ENCODE data around the gene POLR1D. TPM values are rescaled to one million over a fixed set of nuclear protein-coding genes. Genes with fewer than 3 reads are reported as not detected.

POLR1D gene, protein sequence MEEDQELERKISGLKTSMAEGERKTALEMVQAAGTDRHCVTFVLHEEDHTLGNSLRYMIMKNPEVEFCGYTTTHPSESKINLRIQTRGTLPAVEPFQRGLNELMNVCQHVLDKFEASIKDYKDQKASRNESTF
- total RNA-seq (2014; rRNA removed; shearing (Covaris generic)) = 51.1 and 53.0 TPM in 2 replicates
- polyA plus RNA-seq (2016; fragmentation: Nextera tagmentation; extraction: Ambion mirVana) = 60.2 and 66.8 TPM in 2 replicates

DNA sequence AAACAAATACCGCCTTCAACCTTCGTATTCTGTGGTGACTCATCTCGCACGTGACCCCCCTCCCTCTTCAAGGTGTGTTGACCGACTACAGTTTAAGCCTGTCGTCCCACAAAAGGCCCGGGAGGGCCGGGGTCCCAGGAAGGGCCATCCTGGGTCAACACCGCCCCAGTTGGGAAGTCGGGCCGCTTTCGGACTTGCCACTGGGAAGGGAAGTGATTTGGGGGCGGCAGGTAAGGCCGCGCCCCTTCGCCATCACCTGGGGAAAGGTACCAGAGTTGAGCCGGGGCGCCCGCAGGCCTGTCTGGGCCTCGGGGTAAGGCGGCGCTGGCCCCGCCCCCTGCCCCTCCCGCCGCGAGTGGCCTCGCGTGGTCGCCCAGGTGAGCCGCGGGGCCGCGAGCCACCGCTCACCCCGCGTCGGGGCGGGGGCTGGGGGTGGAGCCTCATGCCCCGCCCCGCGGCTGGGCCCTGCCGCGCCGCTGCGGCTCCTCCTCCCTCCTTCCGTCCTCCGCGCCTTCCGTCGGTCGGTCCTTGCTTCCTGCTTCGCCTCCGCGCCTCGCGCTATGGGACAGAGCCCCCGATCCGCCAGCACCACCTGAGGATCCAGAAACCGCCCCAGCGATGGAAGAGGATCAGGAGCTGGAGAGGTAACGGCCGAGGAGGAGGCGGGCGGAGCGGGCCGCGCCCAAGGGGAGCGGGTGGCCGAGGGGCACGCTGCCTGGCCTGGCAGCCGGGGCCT lies at the start of gene POLR1D:
TSS of gene POLR1D (plus strand) at position 527 of the 736 bp plus-strand sequence. CDS start at position 619, 92 bp downstream.
- in situ Hi-C loops (cut with MboI) = no loop called here
- no peak for TF ChIP-seq EZH2phosphoT487 (IDR thresholded peaks at IDR 0.05; ENCODE audit: insufficient read depth, low read depth)
- no peak for TF ChIP-seq EZH2 (IDR thresholded peaks at IDR 0.05; ENCODE audit: insufficient read depth, poor library complexity, severe bottlenecking)
- Histone ChIP-seq H3K9me2 (ENCODE audit: insufficient read depth) (no peaks in the 10 kb centered on the region), H3K27me3 (replicated peaks; ENCODE audit: insufficient read depth) (no peaks in the 10 kb centered on the region), H3K9me3 (ENCODE audit: low read depth) (no peaks in the 10 kb centered on the region), H3K4me3 (peak within 1 kb of the TSS; percentile 93), H3F3A (ENCODE audit: insufficient read depth) (peaks cover 15% of the 10 kb centered on the region), H3K9ac (peak within 1 kb of the TSS; percentile 90), H2AFZ (peak within 1 kb of the TSS; percentile 97), H3K4me2 (ENCODE audit: unreplicated experiment) (peak within 1 kb of the TSS; percentile 98), H3K36me3 (ENCODE audit: low read depth) (peaks cover 7% of the 10 kb centered on the region; the same call in 1 of the 2 replicates), H3K79me2 (ENCODE audit: insufficient read depth) (peaks cover 79% of the 10 kb centered on the region), H4K20me1 (ENCODE audit: insufficient read depth) (no peaks in the 10 kb centered on the region), H3K4me1 (ENCODE audit: insufficient read depth) (peaks cover 18% of the 10 kb centered on the region), H3K27ac (peak within 1 kb of the TSS; percentile 63)
- 1 to 3% methylated on average over 48 to 53 of the region's 71 CpGs for WGBS, 2 experiments (ENCODE audit: low coverage in 1 of 2, low lambda C conversion rate in 2 of 2, missing lambda C conversion rate in 2 of 2)
- DNase-seq = peak; percentile 88

DNA sequence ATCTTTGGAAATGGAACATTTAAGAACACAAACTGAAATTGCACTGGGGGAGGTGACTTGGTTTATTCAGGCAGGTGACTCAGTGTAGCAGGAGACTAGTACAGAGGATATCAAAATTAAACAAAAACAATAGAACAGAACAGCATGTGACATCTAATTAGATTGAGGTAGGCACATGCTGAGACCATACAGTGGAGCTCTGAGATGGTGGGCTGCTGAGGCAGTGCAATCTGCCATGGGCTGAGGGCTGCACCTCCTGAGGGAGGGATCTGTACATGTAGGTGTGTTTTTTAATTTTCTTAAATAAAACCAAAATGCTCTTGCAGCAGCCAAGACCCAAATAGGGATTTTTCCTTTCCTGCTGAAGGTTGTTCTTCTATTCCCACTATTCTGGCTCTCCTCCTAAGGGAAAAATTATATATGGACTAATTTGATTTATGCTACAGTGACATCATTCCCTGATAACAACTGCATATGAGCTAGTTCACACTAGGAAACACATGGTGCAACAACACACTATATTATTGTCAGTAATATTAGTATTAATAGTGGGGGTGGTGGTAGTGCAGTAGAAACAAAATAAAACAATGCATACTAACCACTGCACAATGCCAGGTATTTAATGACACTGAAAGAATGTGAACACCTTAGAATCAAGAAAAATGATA lies 49.3 kb upstream of the POLR1D start:
- H3K4me1 ChIP-seq (ENCODE audit: insufficient read depth) = no peaks in the 10 kb centered on the region
- H4K20me1 ChIP-seq (ENCODE audit: insufficient read depth) = no peaks in the 10 kb centered on the region
- H3K79me2 ChIP-seq (ENCODE audit: insufficient read depth) = no peaks in the 10 kb centered on the region
- TF ChIP-seq EZH2phosphoT487 (IDR thresholded peaks at IDR 0.05; ENCODE audit: insufficient read depth, low read depth) = no peak
- H3K9me3 ChIP-seq (ENCODE audit: low read depth) = no peaks in the 10 kb centered on the region
- H2AFZ ChIP-seq = no peak overlapping the region
- no peaks in the 10 kb centered on the region for H3F3A ChIP-seq (ENCODE audit: insufficient read depth)
- no peak overlapping the region for H3K27ac ChIP-seq
- no peak overlapping the region for H3K4me3 ChIP-seq
- no peak overlapping the region for H3K4me2 ChIP-seq (ENCODE audit: unreplicated experiment)
- no peak for DNase-seq
- peaks cover 7% of the 10 kb centered on the region; the same call in 1 of the 2 replicates for H3K36me3 ChIP-seq (ENCODE audit: low read depth)
- H3K9me2 ChIP-seq (ENCODE audit: insufficient read depth) = no peaks in the 10 kb centered on the region
- in situ Hi-C loops (cut with MboI) = no loop called here
- no peaks in the 10 kb centered on the region for H3K27me3 ChIP-seq (replicated peaks; ENCODE audit: insufficient read depth)
- no peak overlapping the region for H3K9ac ChIP-seq

DNA sequence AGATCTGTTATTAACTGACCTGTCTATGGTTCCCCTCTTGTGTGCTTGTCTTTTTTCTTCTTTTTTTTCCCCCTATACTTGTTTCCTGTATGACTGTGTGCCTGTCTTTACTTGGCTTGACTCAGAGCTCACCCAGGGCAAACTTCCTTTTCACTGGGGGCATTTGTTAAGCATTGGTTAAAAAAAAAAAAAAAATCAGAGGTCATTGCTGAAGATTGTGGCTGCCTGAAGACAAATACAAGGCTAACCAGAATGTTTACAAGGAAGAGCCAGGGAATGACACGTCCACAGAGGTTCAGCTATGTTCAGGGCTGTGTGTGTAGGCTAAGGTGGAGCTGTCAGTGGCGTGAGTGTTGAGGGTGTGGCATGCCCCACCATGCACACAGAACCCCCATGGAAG lies 48.4 kb upstream of the POLR1D start:
- TF ChIP-seq EZH2phosphoT487 (IDR thresholded peaks at IDR 0.05; ENCODE audit: insufficient read depth, low read depth) (no peak), EZH2 (IDR thresholded peaks at IDR 0.05; ENCODE audit: insufficient read depth, poor library complexity, severe bottlenecking) (no peak)
- H3K36me3 ChIP-seq (ENCODE audit: low read depth) = no peaks in the 10 kb centered on the region; the same call in 1 of the 2 replicates
- H3K9me3 ChIP-seq (ENCODE audit: low read depth) = no peaks in the 10 kb centered on the region
- DNase-seq = peak; percentile 9
- H3K79me2 ChIP-seq (ENCODE audit: insufficient read depth) = no peaks in the 10 kb centered on the region
- no peak overlapping the region for H3K9ac ChIP-seq
- H2AFZ ChIP-seq = no peak overlapping the region
- no peak overlapping the region for H3K4me2 ChIP-seq (ENCODE audit: unreplicated experiment)
- no peaks in the 10 kb centered on the region for H3K4me1 ChIP-seq (ENCODE audit: insufficient read depth)
- no peaks in the 10 kb centered on the region for H4K20me1 ChIP-seq (ENCODE audit: insufficient read depth)
- in situ Hi-C loops (cut with MboI) = no loop called here
- H3F3A ChIP-seq (ENCODE audit: insufficient read depth) = no peaks in the 10 kb centered on the region
- H3K27ac ChIP-seq = no peak overlapping the region
- H3K27me3 ChIP-seq (replicated peaks; ENCODE audit: insufficient read depth) = no peaks in the 10 kb centered on the region
- no peaks in the 10 kb centered on the region for H3K9me2 ChIP-seq (ENCODE audit: insufficient read depth)
- no peak overlapping the region for H3K4me3 ChIP-seq
- 63 to 72% methylated on average over 2 of the region's 2 CpGs for WGBS, 2 experiments (ENCODE audit: low coverage in 1 of 2, low lambda C conversion rate in 2 of 2, missing lambda C conversion rate in 2 of 2)

DNA sequence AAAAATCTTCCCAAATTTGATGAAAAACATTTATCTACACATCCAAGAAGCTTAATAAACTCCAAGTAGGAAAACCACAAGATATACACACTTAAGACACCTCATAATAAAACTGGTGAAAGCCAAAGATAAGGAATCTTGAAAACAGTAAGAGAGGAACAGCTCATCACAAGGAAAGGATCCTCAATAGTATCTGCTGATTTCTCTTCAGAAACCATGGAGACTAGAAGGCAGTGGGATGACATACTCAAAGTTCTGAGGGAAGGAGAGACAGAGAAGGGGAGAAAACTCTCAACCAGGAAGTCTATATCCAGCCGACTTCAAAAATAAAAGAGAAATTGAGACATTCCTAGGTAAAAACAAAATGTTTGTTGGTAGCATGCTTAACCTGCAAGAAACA lies 47.0 kb upstream of the POLR1D start:
- H3K27ac ChIP-seq = no peak overlapping the region
- no peaks in the 10 kb centered on the region for H3K9me3 ChIP-seq (ENCODE audit: low read depth)
- in situ Hi-C loops (cut with MboI) = no loop called here
- 0 out of 2 replicates have a peak, but pooled peaks cover 2% of the 10 kb centered on the region for H3K4me1 ChIP-seq (ENCODE audit: insufficient read depth)
- H3K4me3 ChIP-seq = no peak overlapping the region
- H3K79me2 ChIP-seq (ENCODE audit: insufficient read depth) = no peaks in the 10 kb centered on the region
- TF ChIP-seq EZH2phosphoT487 (IDR thresholded peaks at IDR 0.05; ENCODE audit: insufficient read depth, low read depth) (no peak), EZH2 (IDR thresholded peaks at IDR 0.05; ENCODE audit: insufficient read depth, poor library complexity, severe bottlenecking) (no peak)
- no peak overlapping the region for H3K9ac ChIP-seq
- no peaks in the 10 kb centered on the region for H3F3A ChIP-seq (ENCODE audit: insufficient read depth)
- H3K4me2 ChIP-seq (ENCODE audit: unreplicated experiment) = no peak overlapping the region
- no peak overlapping the region for H2AFZ ChIP-seq
- 94 to 95% methylated on average over 1 of the region's 1 CpG for WGBS, 2 experiments (ENCODE audit: low coverage in 1 of 2, low lambda C conversion rate in 2 of 2, missing lambda C conversion rate in 2 of 2)
- no peaks in the 10 kb centered on the region for H4K20me1 ChIP-seq (ENCODE audit: insufficient read depth)
- no peaks in the 10 kb centered on the region for H3K36me3 ChIP-seq (ENCODE audit: low read depth)
- DNase-seq = no peak
- H3K27me3 ChIP-seq (replicated peaks; ENCODE audit: insufficient read depth) = no peaks in the 10 kb centered on the region
- H3K9me2 ChIP-seq (ENCODE audit: insufficient read depth) = no peaks in the 10 kb centered on the region
